Lung microvascular endothelial cell (primary cell): ENCODE data around the gene CUX1. TPM values are rescaled to one million over a fixed set of nuclear protein-coding genes. Genes with fewer than 3 reads are reported as not detected.

Source experiments
- DNase-seq, 2 donors: peaks; one replicate each; pipeline versions ENCODE4 v3.0.0 to v3.0.0-alpha.2; 2010; ENCODE audit warnings: low read depth in 2 of 2
- total RNA-seq: library from RNA; depleted of rRNA; stranded (reverse); fragments of >200 nt; gene quantifications from 2 replicates; pipeline ENCODE4 v1.2.1, GENCODE V29; 2014

The CUX1 gene
- total RNA-seq, 1 donor from 2014 or later = 22.8 TPM

DNA sequence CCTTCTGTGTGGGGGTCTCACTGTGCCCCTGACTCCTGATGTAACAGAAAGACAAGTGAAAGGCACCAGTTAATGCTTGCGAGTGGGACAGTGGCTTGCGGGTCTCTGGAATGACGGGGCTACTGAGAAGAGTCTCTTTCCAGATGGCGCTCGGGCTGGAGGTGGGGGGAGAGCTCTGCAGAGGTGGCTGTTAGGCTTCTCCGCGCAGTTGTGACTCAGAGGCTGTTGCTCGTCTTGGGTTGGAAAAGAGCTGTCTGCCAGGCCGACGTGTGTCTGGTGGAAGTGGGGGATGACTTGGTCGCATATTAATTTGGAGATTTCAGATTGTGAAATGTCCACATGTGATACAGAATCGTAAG, 441.3 kb downstream of the CUX1 start:
- no peak for DNase-seq

GRCh38 chr7:102260856-102261255, 443.4 kb downstream of the CUX1 start:
- peak in 1 of 2 donors; percentile 18 for DNase-seq

- DNase-seq = no peak
Observed at GRCh38 chr7:102261451-102261850, 444.0 kb downstream of the CUX1 start.

- DNase-seq = no peak
Observed at GRCh38 chr7:102262546-102262945, 445.1 kb downstream of the CUX1 start.

DNA sequence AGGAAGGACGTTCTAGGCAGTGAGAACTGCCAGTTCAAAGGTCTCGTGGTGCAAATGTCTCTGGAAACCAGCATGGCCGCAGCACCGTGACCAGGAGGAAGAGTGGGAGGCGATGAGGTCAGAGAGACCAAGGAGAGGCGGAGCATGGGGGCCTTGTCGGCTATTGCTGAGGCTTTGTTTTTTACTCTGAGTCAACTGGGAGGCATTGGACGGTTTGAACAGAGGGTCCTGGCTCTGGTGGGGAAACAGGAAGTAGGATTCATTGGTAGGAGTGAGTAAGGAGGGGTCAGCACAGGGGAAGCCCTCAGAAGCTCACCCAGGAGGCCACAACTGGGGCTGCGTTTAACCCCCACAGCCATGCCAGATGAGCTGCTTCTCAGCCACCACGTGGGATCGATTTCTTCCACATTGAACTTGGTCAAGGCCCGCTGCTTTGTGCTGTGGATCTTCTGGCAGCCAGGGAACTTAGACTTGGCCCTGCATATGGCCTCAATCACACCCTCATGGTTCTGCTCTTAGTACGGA, 447.0 kb downstream of the CUX1 start:
- peak in 1 of 2 donors; percentile 49 for DNase-seq

- DNase-seq = no peak
Observed at GRCh38 chr7:102266541-102266940, 449.1 kb downstream of the CUX1 start.

DNA sequence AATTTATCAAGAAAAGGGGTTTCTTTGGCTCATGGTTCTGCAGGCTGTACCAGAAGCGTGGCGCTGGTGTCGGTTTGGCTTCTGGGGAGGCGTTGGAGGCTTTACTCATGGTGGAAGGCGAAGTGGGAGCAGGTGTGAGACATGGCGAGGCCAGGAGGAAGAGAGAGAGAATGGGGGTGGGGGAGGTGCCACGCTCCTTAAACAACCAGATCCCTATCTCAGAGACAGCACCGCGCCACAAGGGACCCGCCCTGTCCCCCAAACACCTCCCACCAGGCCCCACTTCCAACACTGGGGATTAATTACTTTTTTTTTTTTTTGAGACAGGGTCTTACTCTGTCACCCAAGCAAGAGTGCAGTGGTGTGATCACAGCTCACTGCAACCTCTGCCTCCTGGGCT, 451.2 kb downstream of the CUX1 start:
- no peak for DNase-seq

DNA sequence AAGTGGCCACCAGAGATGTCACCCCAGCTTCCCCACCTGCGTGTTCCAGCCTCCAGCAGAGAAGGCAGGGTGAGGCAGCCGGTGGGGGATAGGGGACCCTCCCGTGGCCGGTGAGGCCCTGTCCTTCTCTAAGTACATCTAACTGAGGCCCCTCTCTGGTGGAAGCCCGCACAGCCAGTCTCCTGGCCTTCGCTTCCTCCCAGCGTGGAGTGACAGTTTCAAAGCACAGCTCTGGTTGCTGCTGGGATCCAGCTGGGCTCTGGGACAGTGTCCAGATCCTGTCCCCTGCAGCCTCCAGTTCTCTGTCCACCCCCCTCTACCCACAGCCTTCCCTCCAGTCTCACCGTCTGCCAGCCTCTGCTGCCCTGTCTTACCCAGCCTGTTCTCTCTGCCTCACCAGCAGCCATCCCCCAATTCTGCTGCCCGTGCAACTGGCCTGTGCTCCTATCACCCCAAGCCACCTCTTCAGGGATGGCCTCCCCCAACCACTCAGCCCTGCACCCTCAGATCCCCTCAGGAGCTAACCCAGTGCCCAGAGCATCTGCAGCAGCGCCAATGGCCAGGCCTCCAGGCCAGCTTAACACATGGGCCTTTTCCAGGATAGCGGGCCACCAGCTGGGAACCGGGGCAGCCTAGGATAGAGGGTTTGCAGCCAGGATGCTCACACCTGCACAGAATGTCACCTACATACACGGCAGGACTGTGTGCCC, 452.9 kb downstream of the CUX1 start:
- DNase-seq = no peak

GRCh38 chr7:102271158-102271798, 453.9 kb downstream of the CUX1 start:
- no peak for DNase-seq

GRCh38 chr7:102272075-102272916, 454.9 kb downstream of the CUX1 start:
- peak; percentile 68 to 87 for DNase-seq

DNA sequence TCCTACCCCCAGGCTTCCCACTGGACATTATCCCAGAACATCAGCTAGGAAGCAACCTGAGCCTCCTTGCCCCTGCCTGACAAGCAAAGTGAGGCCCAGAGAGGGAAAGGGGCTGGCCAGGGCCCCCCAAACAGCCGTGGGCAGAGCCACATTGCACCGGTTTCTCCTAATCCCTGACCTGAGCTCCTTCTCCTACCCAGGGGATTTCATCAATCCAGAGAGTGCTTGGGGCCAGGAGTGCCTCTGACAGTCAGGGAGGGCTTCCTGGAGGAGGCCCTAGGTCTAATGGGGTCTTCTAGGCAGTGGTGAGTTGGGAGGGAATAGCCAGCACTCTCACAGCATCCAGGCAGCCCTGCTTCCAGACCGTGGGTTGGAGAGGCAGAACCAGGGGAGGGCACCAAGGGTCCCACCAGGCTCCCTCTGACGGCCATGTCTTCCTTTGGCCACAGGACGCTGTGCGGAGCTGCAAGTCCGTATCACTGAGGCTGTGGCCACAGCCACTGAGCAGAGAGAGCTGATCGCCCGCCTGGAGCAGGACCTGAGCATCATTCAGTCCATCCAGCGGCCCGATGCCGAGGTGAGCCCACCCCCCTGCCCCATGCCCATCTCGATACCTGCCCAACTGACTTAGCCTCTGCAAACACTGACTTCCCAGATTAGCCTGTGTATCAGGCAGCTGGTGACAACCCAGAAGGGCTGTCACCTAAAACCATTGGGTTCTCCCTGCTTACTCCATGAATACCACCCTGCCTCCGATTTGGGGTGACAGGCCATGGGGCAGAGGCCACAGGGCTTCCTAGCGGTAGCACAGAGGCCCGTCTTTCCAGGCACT, 455.7 kb downstream of the CUX1 start:
- DNase-seq = no peak

DNA sequence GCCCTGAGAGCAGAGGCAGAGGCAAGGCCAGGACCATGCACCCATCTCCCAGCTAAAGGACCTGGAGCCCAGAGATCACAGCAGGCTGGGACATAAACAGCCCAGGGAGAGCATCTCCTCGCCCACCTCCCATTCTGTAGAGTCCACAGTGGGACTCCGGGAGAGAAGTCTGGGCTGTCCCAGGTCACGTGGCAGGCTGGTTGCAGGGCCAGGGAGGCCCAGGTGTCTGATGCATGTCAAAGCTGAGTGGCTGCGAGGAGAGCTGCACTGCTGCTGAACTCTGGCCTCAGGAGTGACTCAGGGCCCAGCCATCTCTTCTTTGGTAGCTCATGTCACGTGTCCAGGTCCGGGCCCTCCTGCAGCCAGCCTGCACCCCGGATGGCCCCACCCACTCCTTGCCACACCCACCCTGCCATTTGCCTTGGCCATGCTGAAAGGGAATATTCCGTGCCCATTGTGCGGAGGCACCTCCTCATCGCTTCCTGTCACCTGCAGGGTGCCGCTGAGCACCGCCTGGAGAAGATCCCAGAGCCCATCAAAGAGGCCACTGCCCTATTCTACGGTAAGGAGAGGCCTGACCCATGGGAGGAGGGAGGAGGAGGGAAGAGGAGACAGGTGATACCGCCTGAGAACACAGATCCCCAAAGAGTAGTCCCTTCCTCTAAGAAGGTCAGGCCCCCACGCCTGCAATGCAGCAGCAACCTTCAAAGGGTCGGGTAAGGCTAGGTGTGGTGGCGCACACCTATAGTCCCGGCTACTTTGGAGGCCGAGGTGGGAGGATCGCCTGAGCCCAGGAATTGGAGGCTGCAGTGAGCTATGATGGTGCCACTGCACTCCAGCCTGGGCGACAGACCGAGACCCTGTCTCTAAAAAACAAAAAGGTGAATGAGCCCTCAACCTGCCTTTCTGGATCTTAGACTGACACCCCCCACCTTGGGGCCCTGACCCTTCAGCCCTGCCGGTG, 456.6 kb downstream of the CUX1 start:
- DNase-seq = peak in 1 of 2 donors; percentile 19

- no peak for DNase-seq
Observed at GRCh38 chr7:102275123-102275703, 457.8 kb downstream of the CUX1 start.

DNA sequence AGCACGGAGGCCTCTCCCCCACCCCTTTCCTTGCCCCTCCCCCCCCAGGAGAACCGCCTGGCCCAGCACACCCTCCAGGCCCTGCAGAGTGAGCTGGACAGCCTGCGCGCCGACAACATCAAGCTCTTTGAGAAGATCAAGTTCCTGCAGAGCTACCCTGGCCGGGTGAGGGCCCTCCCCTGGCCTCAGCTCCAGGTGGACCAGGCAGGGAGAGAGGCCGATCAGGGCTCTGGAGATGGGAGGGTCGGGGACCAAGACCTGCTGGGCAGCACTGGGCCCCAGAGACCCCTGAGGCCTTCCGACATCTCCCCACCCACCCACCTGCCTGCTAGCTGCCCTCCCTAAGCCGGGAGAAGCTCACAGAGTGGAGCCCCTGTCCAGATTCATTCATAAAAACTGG, 460.5 kb downstream of the CUX1 start:
- no peak for DNase-seq

DNA sequence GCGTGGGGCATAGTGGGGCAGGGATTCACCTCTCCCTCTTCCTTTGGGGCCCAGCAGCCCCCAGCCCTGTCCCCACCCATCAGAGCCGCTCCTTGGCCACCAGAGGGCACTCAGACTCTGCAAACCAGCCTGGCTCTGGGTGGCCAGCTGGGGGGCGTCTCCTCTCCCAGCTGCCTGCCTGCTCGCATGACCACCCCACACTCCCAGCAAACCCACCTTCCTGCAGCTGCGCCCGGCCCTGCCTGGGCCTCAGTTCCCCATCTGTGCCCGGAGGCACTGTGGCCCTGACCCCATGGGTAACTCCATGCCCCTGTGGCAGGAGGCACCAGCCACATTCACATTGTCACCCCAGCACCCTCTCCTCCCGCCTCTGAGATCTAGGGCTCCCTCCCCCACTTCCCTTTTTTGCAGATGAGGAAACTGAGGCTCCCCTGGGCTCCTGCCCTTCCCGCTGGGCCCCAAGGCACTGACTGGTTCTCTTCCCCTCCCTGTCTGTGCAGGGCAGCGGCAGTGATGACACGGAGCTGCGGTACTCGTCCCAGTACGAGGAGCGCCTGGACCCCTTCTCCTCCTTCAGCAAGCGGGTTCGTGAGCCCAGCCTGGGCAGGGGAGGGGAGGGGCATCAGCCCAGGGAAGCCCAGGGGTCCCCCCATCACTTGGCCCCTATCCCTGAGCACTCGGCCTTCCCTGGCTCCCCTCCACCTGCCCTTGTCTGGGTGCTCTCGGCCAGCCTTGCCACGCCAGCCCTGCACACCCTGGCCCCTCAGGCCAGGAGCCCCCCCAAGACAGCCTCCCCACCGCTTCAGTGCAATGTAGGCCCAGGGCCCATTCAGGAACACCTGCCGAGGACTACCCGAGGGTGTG, 462.3 kb downstream of the CUX1 start:
- peak; percentile 58 to 71 for DNase-seq

GRCh38 chr7:102280521-102280920, 463.1 kb downstream of the CUX1 start:
- DNase-seq = no peak

DNA sequence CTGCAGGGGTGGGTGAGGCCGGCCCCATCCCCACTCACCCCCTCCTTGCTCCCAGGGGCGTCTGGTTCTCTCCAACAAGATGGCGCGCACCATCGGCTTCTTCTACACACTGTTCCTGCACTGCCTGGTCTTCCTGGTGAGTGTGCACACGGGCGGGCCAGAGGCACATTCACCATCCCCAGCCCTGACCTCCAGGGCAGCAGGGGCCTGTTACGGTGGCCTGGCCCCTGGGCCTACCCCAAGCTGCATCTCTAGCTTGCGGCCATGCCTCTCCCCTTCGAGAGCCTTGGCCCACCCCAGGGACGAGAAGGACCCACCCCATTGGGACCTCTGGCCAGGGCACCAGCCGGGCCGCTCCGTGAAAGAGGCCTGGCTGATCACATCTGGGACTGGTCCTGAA, 464.4 kb downstream of the CUX1 start:
- DNase-seq = no peak

DNA sequence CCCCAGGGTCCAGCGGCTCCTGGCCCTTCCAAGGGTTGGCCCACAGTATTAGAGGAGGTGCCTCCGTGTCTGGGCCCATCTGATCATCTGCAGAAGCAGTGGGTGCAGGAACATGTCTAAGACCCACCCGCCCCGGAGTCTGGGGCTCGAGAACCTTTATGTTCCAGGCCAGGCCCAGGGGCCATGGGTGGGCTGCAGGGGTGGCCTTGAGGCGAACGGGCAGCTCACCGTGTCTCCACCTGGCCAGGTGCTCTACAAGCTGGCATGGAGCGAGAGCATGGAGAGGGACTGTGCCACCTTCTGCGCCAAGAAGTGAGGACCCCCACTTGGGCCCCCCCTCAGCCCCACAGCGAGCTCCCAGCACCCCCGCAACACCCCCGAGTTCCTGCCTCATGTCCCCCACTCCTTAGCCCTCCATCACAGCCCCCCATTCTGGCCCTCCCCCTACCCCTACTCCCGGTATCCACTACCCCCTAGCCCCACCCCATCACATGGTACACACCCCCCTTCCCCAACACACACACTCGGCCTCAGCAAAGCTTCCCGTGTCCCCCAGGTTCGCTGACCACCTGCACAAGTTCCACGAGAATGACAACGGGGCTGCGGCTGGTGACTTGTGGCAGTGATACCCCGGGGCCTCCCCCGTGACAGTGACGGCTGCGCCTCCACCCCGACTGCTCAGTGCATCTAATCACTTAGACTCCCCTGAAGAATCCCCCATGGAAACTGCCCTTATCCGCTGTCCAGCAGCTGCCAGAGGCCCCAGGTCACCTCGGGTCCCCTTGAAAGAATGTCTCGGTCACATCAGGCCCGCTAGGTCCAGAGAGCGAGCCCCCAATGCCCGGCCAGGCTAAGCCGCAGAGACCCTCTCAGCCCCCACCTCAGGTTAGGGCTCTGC, 465.3 kb downstream of the CUX1 start:
- no peak for DNase-seq
